HG02642 (cell line): Measurements from ENCODE around the gene CPEB2.
A peak's percentile ranks its signal among the peaks of the same experiment; 100 is the strongest.

ENCODE experiments used
- ATAC-seq: cut with Tn5 transposase; IDR thresholded peaks from one replicate; pipeline ENCODE4 v1.9.1; 2021; ENCODE audit warnings: mild to moderate bottlenecking; ENCODE audit not compliant: unreplicated experiment, poor library complexity

CPEB2 gene

GRCh38 chr4:15001869-15002658, at the start of gene CPEB2:
TSS of gene CPEB2 (plus strand) at chr4:15002481. CDS start at chr4:15002674, 193 bp downstream.
- peak; percentile 66 for ATAC-seq

GRCh38 chr4:14958436-14958835, 43.8 kb upstream of the CPEB2 start:
- ATAC-seq: no peak

- no peak for ATAC-seq
Observed at GRCh38 chr4:14961292-14961691, 41.0 kb upstream of the CPEB2 start.

DNA sequence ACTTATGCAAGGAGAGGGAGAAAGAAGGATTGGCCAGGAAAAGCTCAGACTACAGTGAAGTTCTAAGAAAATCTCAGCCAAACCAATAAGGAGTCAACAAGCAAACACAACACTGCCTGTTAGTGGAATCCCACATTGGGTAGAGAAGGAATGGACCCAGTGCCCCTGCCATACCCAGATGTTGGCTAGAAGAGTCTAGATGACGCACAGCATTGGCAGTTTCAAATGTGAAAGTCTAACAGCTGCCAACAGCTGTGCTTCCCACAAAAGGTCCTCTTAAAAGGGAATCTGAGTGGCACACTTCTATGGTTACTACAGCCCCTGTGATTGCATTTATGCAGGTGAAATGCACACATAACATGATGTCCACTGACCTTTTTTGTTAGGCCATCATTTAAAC, 37.2 kb upstream of the CPEB2 start:
- no peak for ATAC-seq

- no peak for ATAC-seq
Observed at GRCh38 chr4:14967982-14968381, 34.3 kb upstream of the CPEB2 start.

DNA sequence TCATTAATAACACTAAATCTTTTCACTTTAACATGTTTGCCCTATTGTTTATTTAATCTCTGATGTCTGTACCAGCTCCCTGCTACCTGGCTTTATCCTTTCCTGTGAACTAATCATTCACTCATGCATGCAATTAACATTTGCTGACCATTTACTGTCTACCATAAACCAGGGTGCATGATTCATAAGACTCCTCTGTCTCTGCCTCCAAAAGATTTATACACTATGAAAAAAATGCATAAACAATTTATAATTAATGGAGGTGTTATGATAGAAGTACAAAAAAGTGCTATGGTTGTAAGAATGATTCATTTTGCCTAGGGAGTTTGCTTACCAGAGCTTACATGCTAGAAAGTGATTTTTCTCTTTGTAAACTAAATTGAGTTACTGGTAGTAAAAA, 24.5 kb upstream of the CPEB2 start:
- no peak for ATAC-seq

DNA sequence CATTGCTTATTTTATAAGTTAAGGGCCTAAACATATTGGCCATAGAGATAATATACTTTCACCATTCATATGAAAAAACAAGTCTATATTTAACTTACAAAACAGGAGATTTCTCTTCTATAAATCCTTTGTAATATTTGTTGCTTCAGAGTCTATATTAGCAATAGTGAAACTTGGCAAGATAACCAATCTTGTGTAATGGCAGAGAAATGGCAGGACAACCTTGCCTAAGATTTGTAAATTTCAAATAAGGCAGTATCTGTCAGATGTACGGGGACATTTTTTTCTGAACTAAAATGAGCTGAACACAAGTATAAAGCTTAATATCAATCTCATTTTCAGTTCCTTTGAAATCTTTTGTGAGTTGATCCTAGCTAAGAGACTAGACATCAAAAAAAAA, 17.8 kb upstream of the CPEB2 start:
- ATAC-seq: no peak

GRCh38 chr4:14985161-14985560, 17.1 kb upstream of the CPEB2 start:
- ATAC-seq: no peak

- no peak for ATAC-seq
Observed at GRCh38 chr4:14985843-14986242, 16.4 kb upstream of the CPEB2 start.

DNA sequence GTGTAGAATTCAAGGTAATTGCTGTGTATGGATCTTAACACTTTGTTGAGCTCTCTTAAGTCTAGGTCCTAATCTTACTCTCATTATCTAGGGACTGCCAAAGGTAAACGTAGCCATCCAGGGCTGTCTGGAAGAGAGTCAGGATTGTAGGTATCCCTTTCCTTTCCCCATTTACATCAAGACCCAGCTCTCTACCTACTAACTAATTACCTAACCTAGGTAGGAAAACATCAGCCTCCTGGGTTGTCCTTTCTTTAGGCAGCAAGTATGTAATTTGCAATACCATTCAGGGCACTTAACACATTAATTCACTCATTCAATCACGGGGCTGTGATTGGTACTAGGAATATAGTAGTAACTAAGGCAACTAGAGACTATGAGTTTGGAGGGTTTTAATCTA, 15.2 kb upstream of the CPEB2 start:
- ATAC-seq: no peak

GRCh38 chr4:14990484-14990883, 11.8 kb upstream of the CPEB2 start:
- ATAC-seq: no peak

DNA sequence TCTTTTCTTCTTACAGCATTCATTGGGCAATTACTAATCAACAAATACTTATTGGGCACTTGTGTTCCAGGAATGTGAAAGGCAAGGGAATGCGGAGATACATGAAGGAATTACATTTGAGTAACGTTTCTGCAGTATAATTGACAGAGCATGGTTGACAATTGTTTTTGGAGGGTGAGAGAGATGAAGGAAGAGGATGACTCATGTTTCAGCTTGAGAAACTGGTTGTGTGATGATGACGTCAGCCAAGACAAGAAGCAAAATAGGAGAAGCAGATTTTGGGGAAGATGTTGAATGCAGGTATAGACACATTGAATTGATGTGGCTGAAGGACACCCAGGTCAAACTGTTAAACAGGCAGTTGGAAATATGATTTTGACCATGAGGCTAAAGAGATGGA, 8.0 kb upstream of the CPEB2 start:
- no peak for ATAC-seq

- peak; percentile 21 for ATAC-seq
Observed at GRCh38 chr4:15001248-15001868, 923 bp upstream of the CPEB2 start.

- peak; percentile 27 for ATAC-seq
Observed at GRCh38 chr4:15002659-15003400, 549 bp downstream of the CPEB2 start.

DNA sequence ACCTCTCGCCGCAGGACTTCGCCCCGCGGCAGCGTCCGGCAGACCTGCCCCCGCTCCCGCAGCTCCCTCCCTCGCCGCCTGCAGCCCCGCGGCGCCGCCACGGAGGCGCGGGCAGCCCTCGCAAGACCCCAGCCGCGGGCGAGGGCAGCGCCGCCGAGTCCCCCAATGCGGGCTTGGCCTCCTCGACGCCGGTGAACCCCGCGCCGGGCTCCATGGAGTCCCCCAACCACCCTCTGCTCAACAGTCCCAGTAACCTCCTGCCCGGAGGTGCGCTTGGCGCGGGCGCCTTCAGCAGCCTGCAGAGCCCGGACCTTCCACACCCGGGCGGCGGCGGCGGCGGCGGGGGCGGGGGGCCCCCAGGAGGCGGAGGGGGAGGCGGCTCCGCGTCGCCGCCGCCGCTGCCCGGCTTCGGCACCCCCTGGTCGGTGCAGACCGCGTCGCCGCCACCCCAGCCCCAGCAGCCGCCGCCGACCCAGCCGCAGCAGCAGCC, 1.2 kb downstream of the CPEB2 start:
- peak; percentile 16 for ATAC-seq

DNA sequence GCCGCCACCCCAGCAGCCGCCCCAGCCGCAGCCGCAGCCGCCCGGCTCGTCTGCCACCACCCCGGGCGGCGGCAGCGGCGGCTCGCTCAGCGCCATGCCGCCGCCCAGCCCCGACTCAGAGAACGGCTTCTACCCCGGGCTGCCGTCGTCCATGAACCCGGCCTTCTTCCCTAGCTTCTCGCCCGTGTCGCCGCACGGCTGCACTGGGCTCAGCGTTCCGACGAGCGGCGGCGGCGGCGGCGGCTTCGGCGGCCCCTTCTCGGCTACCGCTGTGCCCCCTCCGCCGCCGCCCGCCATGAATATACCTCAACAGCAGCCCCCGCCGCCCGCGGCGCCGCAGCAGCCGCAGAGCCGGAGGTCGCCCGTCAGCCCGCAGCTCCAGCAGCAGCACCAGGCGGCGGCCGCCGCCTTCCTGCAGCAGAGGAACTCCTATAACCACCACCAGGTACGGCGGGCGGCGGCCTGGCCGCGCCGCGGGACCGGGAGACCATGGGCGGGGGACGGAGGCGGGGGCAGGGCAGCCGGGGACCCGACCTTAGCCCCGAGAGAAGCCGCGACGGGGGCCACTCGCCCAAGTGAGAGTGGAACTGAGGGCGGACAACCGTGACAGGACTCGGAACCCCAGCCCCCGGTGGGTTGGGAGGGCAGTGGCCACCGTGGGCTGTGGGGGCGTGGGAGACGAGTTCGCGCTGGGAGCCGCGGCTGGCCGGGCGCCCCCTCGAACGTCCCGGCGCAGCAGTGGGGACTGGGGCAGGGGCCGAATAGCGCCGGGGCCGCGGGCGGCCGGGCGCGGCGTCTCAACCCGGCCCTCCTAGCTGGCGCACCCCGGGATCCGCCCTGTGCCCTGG, 1.8 kb downstream of the CPEB2 start:
- ATAC-seq: peak; percentile 4

DNA sequence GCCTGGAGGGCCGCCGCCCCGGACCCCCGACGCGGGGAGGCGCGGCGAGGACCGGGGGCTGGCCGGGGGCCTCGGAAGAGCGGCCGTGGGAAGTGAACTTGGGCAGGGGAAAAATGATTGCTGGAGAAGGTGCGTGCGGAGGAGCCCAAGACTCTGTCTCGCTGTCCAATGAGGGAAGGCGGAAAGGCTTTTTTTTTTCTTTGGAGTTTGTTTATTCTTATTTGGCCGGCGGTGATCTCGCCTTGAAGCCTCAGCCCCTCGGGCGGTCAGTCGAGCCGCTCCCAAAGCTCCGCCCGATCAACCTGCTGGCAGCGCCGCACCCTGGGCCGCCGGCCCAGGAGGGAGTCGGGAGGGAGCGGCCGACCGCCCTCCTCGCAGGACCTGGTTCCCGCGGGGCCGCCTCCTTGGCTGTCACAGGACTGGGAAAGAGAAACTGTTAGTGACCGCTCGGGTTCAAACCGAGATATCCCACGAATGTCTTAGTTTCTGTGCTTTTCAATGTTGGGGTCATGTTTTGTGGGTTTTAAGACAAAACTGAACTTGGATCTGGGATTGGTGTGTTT, 2.5 kb downstream of the CPEB2 start:
- peak; percentile 10 for ATAC-seq

- no peak for ATAC-seq
Observed at GRCh38 chr4:15005474-15006115, 3.3 kb downstream of the CPEB2 start.

- ATAC-seq: no peak
Observed at GRCh38 chr4:15006416-15007024, 4.2 kb downstream of the CPEB2 start.
